Gastrocnemius medialis (tissue), 4 donors: ENCODE measurements around the gene GNB1. TPM values are rescaled to one million over a fixed set of nuclear protein-coding genes. Genes with fewer than 3 reads are reported as not detected.

Source experiments
- ATAC-seq, 2 donors: fragments of 150-250 bp; one replicate each; pipeline ENCODE4 v1.9.1; 2016
- DNase-seq, 2 donors: peaks; one replicate each; pipeline ENCODE4 v3.0.0-alpha.2; 2019
- H3K27ac ChIP-seq, 4 donors: fragments of 200-600 bp; sonication (generic); 1 replicate in 1 of 4; 2 replicates in 3 of 4; pipeline ENCODE4 v1.5.1; 2016 to 2018; ENCODE audit warnings: mild to moderate bottlenecking in 2 of 4, moderate library complexity in 1 of 4
- H3K27me3 ChIP-seq, 3 donors: fragments of 200-600 bp; sonication (generic) in 2 of 3; 1 replicate in 1 of 3; 2 replicates in 2 of 3; pipeline versions ENCODE4 v1.5.1 to v1.6.0; 2016 to 2019; ENCODE audit warnings: mild to moderate bottlenecking in 1 of 3, moderate library complexity in 1 of 3
- H3K36me3 ChIP-seq, 2 donors: fragments of 200-600 bp; sonication (generic) in 1 of 2; one replicate each; pipeline ENCODE4 v1.5.1; 2017 to 2018
- H3K4me1 ChIP-seq, 2 donors: fragments of 200-600 bp; sonication (generic) in 1 of 2; one replicate each; pipeline ENCODE4 v1.5.1; 2016 to 2017; ENCODE audit warnings: mild to moderate bottlenecking in 2 of 2
- H3K4me3 ChIP-seq, 4 donors: fragments of 200-600 bp; sonication (generic) in 3 of 4; 1 replicate in 1 of 4; 2 replicates in 3 of 4; pipeline ENCODE4 v1.5.1; 2016 to 2019; ENCODE audit warnings: mild to moderate bottlenecking in 2 of 4
- H3K9me3 ChIP-seq, 3 donors: fragments of 200-600 bp; sonication (generic) in 2 of 3; 1 replicate in 1 of 3; 2 replicates in 2 of 3; pipeline ENCODE4 v1.5.1; 2016 to 2019
- CTCF ChIP-seq, 5 experiments: fragments of 450-650 bp in 3 of 5; fragments of 200-600 bp in 2 of 5; sonication (generic) in 2 of 5; IDR thresholded peaks in 4 of 5; conservative IDR thresholded peaks in 1 of 5; 1 replicate in 4 of 5; 2 replicates in 1 of 5; pipeline ENCODE4 v1.5.1; 2016 to 2019; ENCODE audit warnings: antibody characterized with exemption in 5 of 5, mild to moderate bottlenecking in 3 of 5, moderate library complexity in 3 of 5
- POLR2A ChIP-seq, 2 donors: fragments of 450-650 bp; IDR thresholded peaks; one replicate each; pipeline ENCODE4 v1.6.1; 2017; ENCODE audit warnings: antibody characterized with exemption in 2 of 2, mild to moderate bottlenecking in 2 of 2, moderate library complexity in 2 of 2
- in situ Hi-C, 4 donors: fragments of 200-750 bp; cut with MboI; loops; one replicate each; pipeline versions ENCODE4 v1.15.0 to v1.8.0; 2017; ENCODE audit warnings: low sequenced_read_pairs in 4 of 4
- intact Hi-C: fragments of 100-400 bp; cut with DNase I; formaldehyde crosslinking; loops from one replicate; pipeline ENCODE4 v1.15.1; 2023; ENCODE audit warnings: low total_unique reads
- total RNA-seq, 4 donors: library from RNA; depleted of rRNA; stranded (reverse); fragments of >200 nt; gene quantifications; one replicate each; pipeline versions ENCODE4 v1.1.0 to v1.2.3, GENCODE V29; 2016

Gene GNB1
- total RNA-seq, 4 donors from 2014 or later = 29.9 to 44.1 (median 37.2) TPM

- H3K36me3 ChIP-seq = peaks cover 0 to 29% of the 10 kb centered on the region in 2 donors
- no peak for DNase-seq
These were observed 73.7 kb downstream of the GNB1 start for GRCh38 chr1:1817221-1817620.

GRCh38 chr1:1815606-1816281, 75.1 kb downstream of the GNB1 start:
- in situ Hi-C loops = no loop called here
- Histone ChIP-seq H3K27ac (no peak overlapping the region), H3K4me3 (no peak overlapping the region), H3K36me3 (peaks cover 0 to 37% of the 10 kb centered on the region in 2 donors), H3K27me3 (no peaks in the 10 kb centered on the region), H3K9me3 (no peaks in the 10 kb centered on the region), H3K4me1 (no peaks in the 10 kb centered on the region)
- no peak for DNase-seq
- ATAC-seq = no peak
- intact Hi-C loops = no loop called here
- TF ChIP-seq CTCF (IDR thresholded peaks at IDR 0.05 in 4 of 5, conservative IDR thresholded peaks at IDR 0.05 in 1 of 5) = no peak
- TF ChIP-seq POLR2A (IDR thresholded peaks at IDR 0.05) = no peak

More at GRCh38 chr1:1817221-1817620, 73.7 kb downstream of the GNB1 start:
- Histone ChIP-seq H3K4me3 (no peak overlapping the region), H3K9me3 (no peaks in the 10 kb centered on the region), H3K4me1 (no peaks in the 10 kb centered on the region), H3K27me3 (no peaks in the 10 kb centered on the region), H3K27ac (no peak overlapping the region)
- no peak for ATAC-seq
- intact Hi-C loops = no loop called here
- no peak for TF ChIP-seq CTCF (IDR thresholded peaks at IDR 0.05 in 4 of 5, conservative IDR thresholded peaks at IDR 0.05 in 1 of 5)
- TF ChIP-seq POLR2A (IDR thresholded peaks at IDR 0.05) = no peak
- in situ Hi-C loops = no loop called here

- H3K27me3 ChIP-seq = no peaks in the 10 kb centered on the region
- no peaks in the 10 kb centered on the region for H3K9me3 ChIP-seq
- peaks cover 3 to 4% of the 10 kb centered on the region in 2 donors for H3K4me1 ChIP-seq
- no peak overlapping the region for H3K27ac ChIP-seq
- peaks cover 0 to 35% of the 10 kb centered on the region in 2 donors for H3K36me3 ChIP-seq
- ATAC-seq = no peak
- DNase-seq = no peak
- TF ChIP-seq POLR2A (IDR thresholded peaks at IDR 0.05) = no peak
- TF ChIP-seq CTCF (IDR thresholded peaks at IDR 0.05 in 4 of 5, conservative IDR thresholded peaks at IDR 0.05 in 1 of 5) = no peak
- intact Hi-C loops = no loop called here
- H3K4me3 ChIP-seq = no peak overlapping the region
- in situ Hi-C loops = no loop called here
These were observed 81.4 kb downstream of the GNB1 start for GRCh38 chr1:1809489-1809888.

- H3K4me3 ChIP-seq = no peak overlapping the region
- ATAC-seq (no peak), DNase-seq (no peak)
- TF ChIP-seq CTCF (IDR thresholded peaks at IDR 0.05 in 4 of 5, conservative IDR thresholded peaks at IDR 0.05 in 1 of 5) (no peak), POLR2A (IDR thresholded peaks at IDR 0.05) (no peak)
- H3K4me1 ChIP-seq = peaks cover 3 to 4% of the 10 kb centered on the region in 2 donors
- no peaks in the 10 kb centered on the region for H3K27me3 ChIP-seq
- no peaks in the 10 kb centered on the region for H3K9me3 ChIP-seq
- H3K36me3 ChIP-seq = peaks cover 0 to 37% of the 10 kb centered on the region in 2 donors
- no peak overlapping the region for H3K27ac ChIP-seq
- in situ Hi-C loops = no loop called here
- intact Hi-C loops = no loop called here
These were observed 82.7 kb downstream of the GNB1 start for GRCh38 chr1:1808206-1808605.

GRCh38 chr1:1806890-1807289, 84.0 kb downstream of the GNB1 start:
- ATAC-seq (no peak), DNase-seq (no peak)
- Histone ChIP-seq H3K36me3 (peaks cover 0 to 40% of the 10 kb centered on the region in 2 donors), H3K27ac (no peak overlapping the region), H3K9me3 (no peaks in the 10 kb centered on the region), H3K27me3 (no peaks in the 10 kb centered on the region), H3K4me3 (no peak overlapping the region), H3K4me1 (peaks cover 3 to 4% of the 10 kb centered on the region in 2 donors)
- in situ Hi-C loops (no loop called here), intact Hi-C loops (no loop called here)
- TF ChIP-seq CTCF (IDR thresholded peaks at IDR 0.05 in 4 of 5, conservative IDR thresholded peaks at IDR 0.05 in 1 of 5) (no peak), POLR2A (IDR thresholded peaks at IDR 0.05) (no peak)
